Endodermal cell (in vitro differentiated cells): Measurements from ENCODE around the gene DAB1. TPM values are rescaled to one million over a fixed set of nuclear protein-coding genes. Genes with fewer than 3 reads are reported as not detected.

Source experiments
- DNase-seq: peaks from one replicate; pipeline ENCODE4 v3.0.0-alpha.2; 2017
- H3K27ac ChIP-seq: 2 replicates; pipeline ENCODE4 v1.5.1; 2013; ENCODE audit warnings: mild to moderate bottlenecking, low read depth, low read length, moderate library complexity
- H3K27me3 ChIP-seq: 2 replicates; pipeline ENCODE4 v1.6.1; 2013; ENCODE audit warnings: mild to moderate bottlenecking, low read length, moderate library complexity; ENCODE audit not compliant: insufficient read depth, control insufficient read depth, poor library complexity, severe bottlenecking
- H3K36me3 ChIP-seq: 2 replicates; pipeline ENCODE4 v1.7.0; 2013; ENCODE audit warnings: mild to moderate bottlenecking, low read length, moderate library complexity; ENCODE audit not compliant: control insufficient read depth, insufficient read depth
- H3K4me1 ChIP-seq: one replicate; pipeline ENCODE4 v1.7.0; 2013; ENCODE audit warnings: low read length; ENCODE audit not compliant: control insufficient read depth, insufficient read depth
- H3K4me3 ChIP-seq: 2 replicates; pipeline ENCODE4 v1.5.1; 2013; ENCODE audit warnings: mild to moderate bottlenecking, low read length, moderate library complexity
- H3K9ac ChIP-seq: 2 replicates; pipeline ENCODE4 v1.6.1; 2013; ENCODE audit warnings: mild to moderate bottlenecking, low read length, moderate library complexity; ENCODE audit not compliant: poor library complexity, severe bottlenecking; ENCODE audit errors: extremely low read depth
- H3K9me3 ChIP-seq: 2 replicates; pipeline ENCODE4 v1.6.1; 2013; ENCODE audit warnings: mild to moderate bottlenecking, low read length, moderate library complexity; ENCODE audit not compliant: control insufficient read depth
- H3K27ac Mint-ChIP-seq: 2 replicates; pipeline ENCODE4 v1.8.0; 2020; ENCODE audit warnings: mixed read lengths
- H3K27me3 Mint-ChIP-seq: 2 replicates; pipeline ENCODE4 v1.8.0; 2021; ENCODE audit warnings: mild to moderate bottlenecking, mixed read lengths; ENCODE audit not compliant: insufficient read depth
- H3K36me3 Mint-ChIP-seq: 2 replicates; pipeline ENCODE4 v1.8.0; 2020; ENCODE audit warnings: low read depth, mixed read lengths
- H3K4me1 Mint-ChIP-seq: 2 replicates; pipeline ENCODE4 v1.8.0; 2020; ENCODE audit warnings: mixed read lengths
- H3K4me3 Mint-ChIP-seq: 2 replicates; pipeline ENCODE4 v1.8.0; 2020; ENCODE audit warnings: mild to moderate bottlenecking, moderate library complexity, mixed read lengths
- H3K9me3 Mint-ChIP-seq: 2 replicates; pipeline ENCODE4 v1.8.0; 2020; ENCODE audit warnings: mild to moderate bottlenecking, mixed read lengths
- CTCF ChIP-seq: fragments of 200-600 bp; sonication (generic); conservative IDR thresholded peaks from 2 replicates; pipeline ENCODE4 v1.5.0; 2021; ENCODE audit warnings: antibody characterized with exemption, mild to moderate bottlenecking
- WGBS, 2 experiments: methylation state at CpG; one replicate each; pipeline versions ENCODE4 v1.1.5 to v1.1.7; 2013; ENCODE audit warnings: missing lambda C conversion rate in 2 of 2, mixed read lengths in 1 of 2; ENCODE audit not compliant: insufficient coverage in 1 of 2, insufficient read length in 1 of 2; 5-methylcytosine and 5-hydroxymethylcytosine counted together
- total RNA-seq, 2 donors: library from RNA; stranded (reverse); fragmentation: NEBNext Ultra II Directional in 1 of 2; extraction: Animal tissue kit (Norgen Biotek cat#: 25700) in 1 of 2; gene quantifications; 2 replicates in 1 of 2; 3 replicates in 1 of 2; pipeline ENCODE4 v1.2.1, GENCODE V29; 2021

The DAB1 gene
- total RNA-seq, 2 donors from 2014 or later: 32.0 to 36.2 TPM

GRCh38 chr1:57218487-57219079, 205.3 kb downstream of the DAB1 start:
- DNase-seq: peak; percentile 57
- no peaks in the 10 kb centered on the region for H3K4me1 ChIP-seq
- Mint-ChIP-seq H3K27ac (peak overlapping the region; percentile 20), H3K27me3 (no peaks in the 10 kb centered on the region), H3K4me3 (no peak overlapping the region), H3K4me1 (peaks cover 16% of the 10 kb centered on the region), H3K36me3 (no peaks in the 10 kb centered on the region), H3K9me3 (peaks cover 4% of the 10 kb centered on the region)
- H3K27ac ChIP-seq: no peak overlapping the region
- no peaks in the 10 kb centered on the region for H3K27me3 ChIP-seq
- TF ChIP-seq CTCF: no peak
- no peak overlapping the region for H3K9ac ChIP-seq
- H3K9me3 ChIP-seq: no peaks in the 10 kb centered on the region
- H3K4me3 ChIP-seq: no peak overlapping the region
- WGBS, 2 experiments: 79 to 83% methylated on average over 4 to 5 of the region's 6 CpGs
- no peaks in the 10 kb centered on the region for H3K36me3 ChIP-seq

- Histone ChIP-seq H3K9ac (no peak overlapping the region), H3K36me3 (no peaks in the 10 kb centered on the region), H3K9me3 (no peaks in the 10 kb centered on the region), H3K4me1 (no peaks in the 10 kb centered on the region), H3K27ac (no peak overlapping the region), H3K27me3 (no peaks in the 10 kb centered on the region), H3K4me3 (no peak overlapping the region)
- Mint-ChIP-seq H3K9me3 (peaks cover 4% of the 10 kb centered on the region), H3K27me3 (no peaks in the 10 kb centered on the region), H3K36me3 (no peaks in the 10 kb centered on the region), H3K27ac (no peak overlapping the region), H3K4me3 (no peak overlapping the region), H3K4me1 (peaks cover 16% of the 10 kb centered on the region)
- WGBS, 2 experiments: 95% methylated on average over 6 to 7 of the region's 7 CpGs
- no peak for TF ChIP-seq CTCF
- DNase-seq: no peak
Measured at GRCh38 chr1:57217905-57218304, 206.0 kb downstream of the DAB1 start.

GRCh38 chr1:57214951-57215575, 208.8 kb downstream of the DAB1 start:
- peaks cover 16% of the 10 kb centered on the region for H3K4me1 Mint-ChIP-seq
- no peak overlapping the region for H3K9ac ChIP-seq
- WGBS, 2 experiments: 56 to 87% methylated on average over 5 of the region's 5 CpGs
- H3K27me3 Mint-ChIP-seq: no peaks in the 10 kb centered on the region
- H3K9me3 ChIP-seq: no peaks in the 10 kb centered on the region
- peak overlapping the region; percentile 95 for H3K27ac ChIP-seq
- no peak overlapping the region for H3K27ac Mint-ChIP-seq
- H3K27me3 ChIP-seq: no peaks in the 10 kb centered on the region
- DNase-seq: no peak
- no peaks in the 10 kb centered on the region for H3K9me3 Mint-ChIP-seq
- H3K36me3 Mint-ChIP-seq: no peaks in the 10 kb centered on the region
- no peaks in the 10 kb centered on the region for H3K4me1 ChIP-seq
- no peak overlapping the region for H3K4me3 ChIP-seq
- no peak overlapping the region for H3K4me3 Mint-ChIP-seq
- no peak for TF ChIP-seq CTCF
- H3K36me3 ChIP-seq: no peaks in the 10 kb centered on the region
